Activated effector memory CD4-positive, alpha-beta T cell treated with Interleukin-2 at 50 U/mL for 16 hours (primary cell): ENCODE measurements around the gene PCCB.
"Not testable (repeated sequence)": the region's sequence is repeated elsewhere in the genome, so short reads cannot be mapped to it uniquely, and the experiment has no call there.

Source experiments
- DNase-seq: peaks from one replicate; pipeline ENCODE4 v3.0.0-alpha.2; 2020

PCCB gene

GRCh38 chr3:136330900-136331299, 80.8 kb downstream of the PCCB start:
- no peak for DNase-seq

GRCh38 chr3:136332302-136332701, 82.2 kb downstream of the PCCB start:
- no peak for DNase-seq

- DNase-seq: no peak
Measured at GRCh38 chr3:136332776-136333175, 82.6 kb downstream of the PCCB start.

- no peak for DNase-seq
Measured at GRCh38 chr3:136334209-136334608, 84.1 kb downstream of the PCCB start.

- not testable (repeated sequence) for DNase-seq
Measured at GRCh38 chr3:136334726-136335125, 84.6 kb downstream of the PCCB start.

GRCh38 chr3:136336329-136337100, 86.4 kb downstream of the PCCB start:
- DNase-seq: no peak

GRCh38 chr3:136343446-136343845, 93.3 kb downstream of the PCCB start:
- DNase-seq: no peak

- DNase-seq: no peak
Measured at GRCh38 chr3:136343873-136344555, 93.9 kb downstream of the PCCB start.

GRCh38 chr3:136346486-136346885, 96.3 kb downstream of the PCCB start:
- no peak for DNase-seq

- DNase-seq: no peak
Measured at GRCh38 chr3:136350132-136350531, 100.0 kb downstream of the PCCB start.

- no peak for DNase-seq
Measured at GRCh38 chr3:136350557-136350956, 100.4 kb downstream of the PCCB start.

GRCh38 chr3:136351351-136351750, 101.2 kb downstream of the PCCB start:
- DNase-seq: no peak

- DNase-seq: no peak
Measured at GRCh38 chr3:136351905-136352304, 101.8 kb downstream of the PCCB start.

GRCh38 chr3:136353461-136353860, 103.3 kb downstream of the PCCB start:
- DNase-seq: no peak

- no peak for DNase-seq
Measured at GRCh38 chr3:136366289-136366688, 116.1 kb downstream of the PCCB start.

GRCh38 chr3:136375800-136376199, 125.7 kb downstream of the PCCB start:
- DNase-seq: not testable (repeated sequence)

GRCh38 chr3:136377508-136377907, 127.4 kb downstream of the PCCB start:
- DNase-seq: no peak

GRCh38 chr3:136378011-136378410, 127.9 kb downstream of the PCCB start:
- DNase-seq: no peak
